Inflammatory macrophage treated with lipopolysaccharide for 4 hours (primary cell): ENCODE results near the gene STPG4.
"Not testable (repeated sequence)": the region's sequence is repeated elsewhere in the genome, so short reads cannot be mapped to it uniquely, and the experiment has no call there.

Experiments
- DNase-seq: peaks from one replicate; pipeline ENCODE4 v3.0.0-alpha.2; 2020

The STPG4 gene

DNA sequence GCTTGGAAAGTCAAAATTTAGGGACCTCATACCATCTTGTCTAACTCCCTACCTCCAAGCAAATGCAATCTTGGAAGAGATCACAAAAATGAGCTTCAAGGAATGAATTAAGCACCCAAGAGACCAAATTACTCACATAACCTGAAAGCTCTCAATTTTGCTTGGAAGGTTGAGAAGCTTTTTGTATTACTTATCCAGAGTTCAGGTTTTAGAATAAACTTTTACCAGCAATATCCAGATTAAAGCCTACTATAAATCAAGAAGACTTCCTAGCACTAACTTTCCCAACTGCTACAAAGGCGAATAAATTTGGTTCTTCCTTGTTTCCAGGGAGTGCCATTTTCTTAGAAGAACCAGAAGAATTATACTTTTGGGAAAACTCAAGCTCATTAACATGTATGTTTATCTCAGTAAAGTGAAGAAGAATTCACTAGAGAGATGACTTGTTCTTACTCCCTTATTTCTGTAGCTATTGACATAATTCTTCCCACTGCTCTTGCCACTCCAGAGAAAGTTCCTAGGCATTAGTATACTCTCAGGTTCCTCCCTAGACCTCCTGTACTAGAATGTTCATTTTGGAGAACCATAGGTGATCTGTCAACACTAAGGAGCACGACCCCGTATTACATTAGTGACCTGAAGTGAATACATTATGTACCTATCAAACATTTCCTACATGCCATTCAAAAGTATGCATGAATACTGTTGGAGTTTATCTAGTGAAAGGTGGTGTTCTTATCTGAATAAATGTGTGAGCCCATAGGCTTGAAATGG lies 18.0 kb upstream of the STPG4 start:
- no peak for DNase-seq

DNA sequence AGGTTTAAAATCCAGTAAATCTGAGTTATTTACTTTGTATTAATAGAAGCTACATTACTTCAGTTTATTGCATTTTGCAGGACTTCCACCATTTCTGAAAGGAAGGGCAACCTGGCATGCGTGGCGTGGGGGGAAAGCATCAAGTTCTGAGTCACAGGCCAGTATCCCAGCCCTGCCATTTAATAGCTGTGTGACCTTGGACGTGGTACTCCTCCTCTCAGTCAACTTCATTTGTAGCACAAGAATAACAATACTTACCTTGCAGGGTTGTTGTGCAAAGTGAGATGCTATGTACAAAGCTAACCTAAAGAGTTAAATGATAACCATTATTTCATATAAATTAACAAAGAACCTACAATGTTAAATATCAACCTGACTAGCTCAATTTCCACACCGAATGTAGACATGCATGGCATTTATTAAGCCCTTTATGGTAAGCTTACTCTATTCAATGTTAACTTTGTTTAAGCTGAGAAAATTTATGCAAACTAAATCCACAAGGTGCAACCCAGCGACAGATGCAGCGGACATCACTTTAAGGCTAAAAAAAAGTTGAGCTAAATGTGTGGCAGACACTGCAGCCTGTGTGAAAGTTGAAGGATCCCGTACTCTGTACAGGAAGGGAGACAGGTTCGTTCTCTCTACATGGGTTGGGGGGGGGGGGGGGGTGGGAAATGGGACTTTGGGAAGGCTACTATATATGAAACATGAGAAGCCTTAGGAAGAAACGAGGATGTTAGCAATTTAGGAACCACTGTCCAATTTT lies 17.2 kb upstream of the STPG4 start:
- DNase-seq: no peak

DNA sequence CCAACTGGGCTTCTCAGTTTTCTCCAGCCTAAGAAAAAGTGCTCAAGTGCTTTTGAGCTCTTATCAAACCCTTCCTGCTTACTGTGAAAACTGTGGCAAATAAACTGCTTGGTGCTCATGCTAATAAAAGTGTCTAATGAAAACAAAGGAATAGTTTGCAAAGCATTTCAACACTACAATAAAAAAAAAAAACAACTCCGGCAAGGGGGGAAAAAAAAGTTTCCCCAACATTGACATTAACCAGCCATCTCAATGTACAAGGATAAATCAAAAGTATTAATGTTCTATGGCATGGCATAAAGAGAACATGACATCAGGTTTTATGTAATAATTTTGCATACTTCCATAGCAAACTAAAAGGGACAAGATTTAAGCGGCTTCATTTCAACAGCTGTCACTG lies 14.7 kb upstream of the STPG4 start:
- DNase-seq: no peak

- DNase-seq: not testable (repeated sequence)
Observed at GRCh38 chr2:47168895-47169294, 13.8 kb upstream of the STPG4 start.

DNA sequence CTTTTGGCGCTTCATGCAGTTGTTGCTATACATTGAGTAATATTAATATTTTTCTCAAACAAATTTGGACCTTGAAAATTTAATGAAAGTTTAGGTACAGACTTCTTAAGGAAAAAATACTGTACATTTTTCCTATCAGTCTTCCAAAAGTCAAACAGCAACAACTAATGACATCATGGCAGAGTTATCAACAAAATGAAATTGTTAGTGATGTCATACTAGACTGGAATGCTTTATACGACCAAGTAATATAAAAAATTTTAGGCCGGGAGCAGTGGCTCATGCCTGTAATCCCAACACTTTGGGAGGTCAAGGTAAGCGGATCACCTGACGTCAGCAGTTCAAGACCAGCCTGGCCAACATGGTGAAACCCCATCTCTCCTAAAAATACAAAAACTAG lies 12.0 kb upstream of the STPG4 start:
- DNase-seq: no peak

DNA sequence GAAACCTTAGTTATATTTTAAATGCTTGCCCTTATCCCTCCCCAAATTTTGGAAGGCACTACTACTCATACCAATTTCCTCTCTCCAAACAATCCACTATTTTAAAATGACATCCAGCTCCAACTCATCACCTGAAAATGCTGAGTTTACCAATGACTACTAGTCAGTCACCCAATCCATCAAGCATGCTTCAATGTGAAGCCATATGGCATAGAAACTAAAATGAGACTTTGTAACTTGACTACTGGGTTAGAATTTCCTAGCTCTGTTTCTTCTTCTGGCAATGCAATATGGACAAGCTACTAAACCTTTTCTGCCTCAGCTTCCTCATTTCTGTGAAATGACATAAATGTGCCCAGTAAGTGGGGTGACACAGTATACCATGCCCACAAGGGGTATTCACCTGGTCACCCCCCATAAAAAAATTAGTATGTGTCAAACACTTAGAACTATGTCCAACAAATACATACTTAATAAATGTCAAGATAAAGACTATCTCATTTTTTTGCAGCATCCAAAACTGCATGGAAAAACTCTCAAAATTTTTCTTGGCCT lies 10.0 kb upstream of the STPG4 start:
- peak; percentile 29 for DNase-seq

DNA sequence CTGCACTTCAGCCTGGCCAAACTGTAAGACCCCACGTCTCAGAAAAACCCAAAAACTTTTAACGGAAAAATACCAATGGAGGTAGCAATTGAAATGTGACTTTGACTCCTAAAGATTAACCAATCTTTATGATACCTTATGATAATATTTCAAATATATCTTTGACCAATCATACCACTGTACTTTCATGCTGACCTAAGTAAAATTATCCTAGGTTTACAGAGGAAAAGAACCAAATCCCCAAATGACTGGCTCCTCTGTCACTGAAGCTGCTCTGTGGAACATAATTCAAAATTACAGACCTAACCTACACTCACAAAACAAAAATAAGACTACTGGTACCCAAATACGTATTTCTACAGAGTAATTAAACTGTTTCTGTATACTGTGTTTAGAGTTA lies 7.7 kb upstream of the STPG4 start:
- DNase-seq: no peak

GRCh38 chr2:47161475-47161874 lies 6.4 kb upstream of the STPG4 start:
- DNase-seq: no peak

GRCh38 chr2:47160660-47161059 lies 5.6 kb upstream of the STPG4 start:
- DNase-seq: peak; percentile 69

DNA sequence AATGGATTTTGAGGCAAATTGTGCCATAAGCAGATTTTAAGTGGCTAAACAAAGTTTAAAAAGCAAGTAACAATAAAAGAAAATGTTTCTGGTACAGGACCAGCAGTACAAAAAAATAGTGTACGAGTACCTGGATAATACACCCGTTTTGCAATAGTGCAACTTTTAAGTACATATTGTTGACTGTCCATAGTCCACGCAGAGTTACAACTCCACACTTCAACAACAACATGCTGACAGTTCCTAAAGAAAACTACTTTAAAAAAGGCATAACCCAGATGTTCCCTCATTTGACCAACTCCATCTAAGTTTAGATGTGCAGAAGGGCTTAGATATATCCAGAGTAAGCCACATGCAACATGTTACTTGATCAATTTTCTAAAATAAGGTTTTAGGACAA lies 5.1 kb upstream of the STPG4 start:
- no peak for DNase-seq

DNA sequence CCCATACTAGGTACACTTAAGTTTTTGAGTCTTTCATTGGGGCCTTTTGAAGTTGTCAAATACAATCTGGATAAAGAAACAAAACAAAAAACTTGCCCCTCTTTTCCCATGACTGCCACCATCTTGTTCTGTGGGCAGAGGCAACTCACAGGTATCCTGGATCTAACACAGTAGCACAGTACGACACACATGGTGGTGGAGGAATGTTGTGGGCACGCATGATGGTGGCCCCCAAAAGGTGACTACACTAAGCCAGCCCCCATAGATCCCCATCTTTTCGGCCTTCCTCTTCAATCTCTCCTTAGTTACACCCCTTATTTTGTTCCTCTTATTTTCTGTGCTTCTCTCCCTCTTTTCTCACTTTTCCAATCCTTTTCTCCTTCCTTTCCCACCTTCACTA lies 4.5 kb upstream of the STPG4 start:
- no peak for DNase-seq

DNA sequence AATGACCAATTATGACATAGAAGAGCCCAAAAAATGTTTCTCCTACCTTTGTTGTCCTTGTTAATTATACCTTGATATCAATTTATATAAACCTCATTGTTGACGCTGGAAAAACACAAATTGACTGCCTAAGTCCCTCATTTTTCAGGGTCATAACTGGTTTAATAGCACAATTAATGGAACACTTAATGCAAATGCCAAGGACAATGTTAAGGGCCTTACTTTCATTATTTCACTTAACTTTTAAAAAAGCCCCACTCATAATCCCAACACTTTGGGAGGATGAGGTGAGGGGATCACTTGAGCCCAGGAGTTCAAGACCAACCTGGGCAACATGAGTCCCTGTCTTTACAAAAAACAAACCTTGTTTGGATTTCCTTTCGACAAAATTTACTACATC lies 3.5 kb upstream of the STPG4 start:
- DNase-seq: no peak

- no peak for DNase-seq
Observed at GRCh38 chr2:47152803-47153202, 2.3 kb downstream of the STPG4 start.

GRCh38 chr2:47150175-47150574 lies 4.9 kb downstream of the STPG4 start:
- DNase-seq: no peak

DNA sequence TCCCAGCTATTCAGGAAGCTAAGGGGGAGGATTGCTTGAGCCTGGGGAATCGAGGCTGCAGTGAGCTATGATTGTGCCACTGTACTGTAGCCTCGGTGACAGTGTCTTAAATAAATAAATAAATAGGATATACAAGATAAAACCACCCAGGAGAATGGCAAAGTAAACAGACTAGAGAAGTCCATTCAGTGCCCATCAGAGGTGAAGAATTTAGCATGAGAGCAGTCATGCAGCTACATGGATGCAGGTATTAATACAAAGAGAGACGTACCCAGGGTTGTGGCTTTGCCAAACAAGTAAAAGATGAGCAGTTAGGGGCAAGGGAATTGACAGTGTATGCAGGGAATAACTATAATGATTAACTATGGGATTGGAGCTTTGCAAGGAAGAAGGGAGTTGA lies 8.1 kb downstream of the STPG4 start:
- no peak for DNase-seq

DNA sequence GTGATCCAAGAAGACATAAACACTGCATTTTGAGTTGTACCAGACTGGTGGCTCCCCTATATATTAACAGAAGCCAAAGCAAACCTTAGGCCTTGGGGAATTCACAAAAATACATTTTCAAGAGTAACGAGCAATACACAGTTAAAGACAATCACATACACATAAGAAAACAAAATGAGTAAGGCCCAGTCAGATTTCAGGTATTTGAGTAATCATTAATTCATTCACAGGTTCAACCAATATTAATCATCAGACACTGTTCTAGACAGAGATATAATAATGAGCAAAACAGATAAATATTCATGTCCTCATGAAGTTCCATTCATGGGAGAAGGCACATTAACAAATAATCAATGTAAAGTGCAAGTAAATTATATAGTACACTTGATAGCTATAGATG lies 9.6 kb downstream of the STPG4 start:
- no peak for DNase-seq

DNA sequence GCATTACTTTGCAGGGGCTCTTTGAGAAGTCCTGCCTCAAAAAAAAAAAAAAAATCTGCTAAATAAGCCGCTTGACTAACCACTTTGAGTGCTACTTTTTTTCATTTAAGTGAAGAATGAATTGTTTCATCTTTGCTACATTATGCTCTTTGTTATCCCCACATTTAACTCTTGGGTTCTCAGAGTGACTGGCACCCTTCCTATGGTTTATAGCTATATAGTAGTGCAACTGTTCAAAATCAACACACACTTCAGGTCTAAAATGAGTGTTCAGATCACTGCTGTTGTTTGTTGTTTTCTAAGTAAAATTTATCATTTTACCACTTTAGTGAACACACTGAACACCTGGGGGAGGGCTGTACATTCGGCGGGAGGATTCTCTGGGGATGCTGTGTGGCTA lies 13.6 kb downstream of the STPG4 start:
- DNase-seq: no peak

GRCh38 chr2:47134386-47135090 lies 20.6 kb downstream of the STPG4 start:
- DNase-seq: no peak

- DNase-seq: no peak
Observed at GRCh38 chr2:47133046-47133445, 22.1 kb downstream of the STPG4 start.

DNA sequence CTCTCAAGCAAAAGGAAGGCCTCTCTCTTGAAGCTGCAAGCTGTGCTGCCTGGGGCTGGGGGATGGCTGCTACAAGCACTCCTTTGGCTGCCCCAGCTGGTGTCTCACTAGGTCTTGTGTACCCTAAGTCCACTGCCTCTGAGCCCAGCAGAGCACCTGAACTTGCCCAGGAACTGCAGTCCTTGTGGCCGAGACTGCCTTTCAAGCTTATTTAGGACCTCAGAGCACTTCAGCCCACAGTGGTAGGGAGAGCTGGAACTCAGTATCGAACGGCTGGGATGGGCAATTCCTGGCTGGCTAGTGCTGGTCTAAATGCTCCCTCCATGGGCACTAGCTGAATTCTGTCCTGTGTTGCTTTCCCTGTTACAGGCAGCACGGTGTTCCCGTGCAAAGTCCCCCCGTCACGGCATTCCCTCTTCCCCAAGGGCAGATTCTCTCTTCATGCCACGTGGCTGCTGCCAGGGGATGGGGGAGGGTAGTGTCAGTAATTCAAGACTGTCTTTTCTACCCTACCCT lies 25.9 kb downstream of the STPG4 start:
- DNase-seq: no peak

DNA sequence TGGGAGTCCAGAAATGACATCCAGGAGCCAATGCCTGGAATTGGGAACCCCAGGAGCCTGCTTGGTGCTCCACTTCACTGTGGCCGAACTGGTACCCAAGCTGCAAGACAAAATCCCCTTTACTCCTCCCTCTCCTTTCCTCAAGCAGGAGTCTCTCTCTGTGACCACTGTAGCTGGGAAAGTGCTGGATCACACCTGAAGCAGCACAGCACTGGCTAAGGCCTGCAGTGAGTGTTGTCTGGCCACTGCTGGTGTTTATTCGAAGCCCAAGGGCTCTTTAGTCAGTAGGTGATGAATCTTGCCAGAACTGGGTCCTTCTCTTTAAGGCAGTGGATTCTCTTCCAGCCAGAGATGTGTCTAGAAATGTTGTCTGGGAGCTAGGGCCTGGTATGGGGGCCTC lies 26.4 kb downstream of the STPG4 start:
- DNase-seq: no peak

DNA sequence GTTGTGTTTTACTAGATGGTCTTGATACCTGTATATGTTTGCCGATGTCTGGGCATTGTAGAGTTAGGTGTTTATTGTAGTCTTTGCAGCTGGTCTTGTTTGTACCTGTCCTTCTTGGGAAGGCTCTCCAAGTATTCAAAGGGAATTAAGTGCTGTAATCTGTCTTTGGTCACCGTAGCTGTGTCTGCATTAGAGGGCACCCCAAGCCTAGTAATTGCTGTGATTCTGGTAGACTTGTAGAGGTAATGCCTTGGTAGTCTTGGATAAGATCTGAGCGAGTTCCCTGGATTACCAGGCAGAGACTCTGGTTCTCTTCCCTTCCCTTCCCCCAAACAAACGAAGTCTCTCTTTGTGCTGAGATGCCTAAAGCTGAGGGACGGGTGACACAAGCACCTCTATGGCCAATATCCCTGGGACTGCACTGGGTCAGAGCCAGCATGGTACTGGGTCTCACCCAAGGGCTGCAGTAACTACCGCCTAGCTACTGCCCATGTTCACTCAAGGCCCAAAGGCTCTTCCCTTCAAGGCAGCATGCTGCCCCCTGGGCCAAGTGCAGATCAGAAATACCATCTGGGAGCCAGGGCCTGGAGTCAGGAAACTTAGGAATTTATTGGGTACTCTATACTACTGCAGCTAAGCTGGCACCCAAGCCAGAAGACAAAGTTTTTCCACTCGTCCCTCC lies 27.1 kb downstream of the STPG4 start:
- no peak for DNase-seq

DNA sequence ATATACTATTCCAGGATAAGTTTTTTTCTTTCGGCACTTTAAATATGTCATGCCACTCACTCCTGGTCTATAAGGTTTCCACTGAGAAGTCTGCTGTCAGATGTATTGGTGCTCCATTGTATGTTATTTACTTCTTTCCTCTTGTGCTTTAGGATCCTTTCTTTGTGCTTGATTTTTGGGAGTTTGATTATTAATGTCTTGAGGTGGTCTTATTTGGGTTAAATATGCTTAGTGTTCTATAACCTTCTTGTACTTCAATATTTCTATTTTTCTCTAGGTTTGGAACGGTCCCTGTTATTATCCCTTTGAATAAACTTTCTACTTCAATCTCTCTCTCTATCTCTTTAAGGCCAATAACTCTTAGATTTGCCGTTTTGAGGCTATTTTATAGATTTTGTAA lies 28.3 kb downstream of the STPG4 start:
- no peak for DNase-seq
